Measurements from ENCODE around the gene OPRM1. TPM values are rescaled to one million over a fixed set of nuclear protein-coding genes. Genes with fewer than 3 reads are reported as not detected.

OPRM1 gene
- total RNA-seq, 3 donors from 2014 or later, result not detected

DNA sequence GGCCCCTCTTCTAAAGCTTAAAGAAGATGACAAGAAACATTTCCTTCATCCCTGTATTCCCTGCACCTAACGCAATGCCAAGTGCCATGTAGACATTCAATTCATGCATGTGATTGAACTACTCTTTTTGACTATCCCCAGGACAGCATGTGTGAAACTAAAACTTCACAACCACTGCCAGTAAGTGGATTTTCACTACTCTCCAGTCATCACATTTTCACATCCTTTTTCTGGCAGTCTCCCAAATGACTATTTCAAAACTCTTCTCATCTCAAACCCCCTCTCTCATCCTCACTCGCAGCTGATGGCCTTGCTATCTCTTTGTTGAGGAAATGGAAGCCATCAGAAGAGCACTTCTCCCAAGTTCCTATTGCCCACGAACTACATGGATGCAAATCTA, 122.6 kb downstream of the OPRM1 start:
- Histone ChIP-seq H3K27ac (no peak overlapping the region), H3K9me3 (no peaks in the 10 kb centered on the region), H3K4me3 (no peak overlapping the region), H3K4me1 (no peaks in the 10 kb centered on the region), H3K36me3 (no peaks in the 10 kb centered on the region), H3K27me3 (no peaks in the 10 kb centered on the region)
- TF ChIP-seq CTCF (IDR thresholded peaks at IDR 0.05), result no peak
- no peak for TF ChIP-seq POLR2AphosphoS5 (IDR thresholded peaks at IDR 0.05)
- TF ChIP-seq POLR2A (IDR thresholded peaks at IDR 0.05), result no peak
- DNase-seq (ENCODE audit: low spot score in 2 of 2), result no peak
- intact Hi-C loops (cut with DNase I; ENCODE audit: low total_unique reads), result no loop called here

- Histone ChIP-seq H3K4me3 (peak overlapping the region in 1 of 3 donors; percentile 19), H3K27ac (peak overlapping the region; percentile 20 to 51)
These were observed 125.4 kb downstream of the OPRM1 start for GRCh38 chr6:154164397-154164796.

DNA sequence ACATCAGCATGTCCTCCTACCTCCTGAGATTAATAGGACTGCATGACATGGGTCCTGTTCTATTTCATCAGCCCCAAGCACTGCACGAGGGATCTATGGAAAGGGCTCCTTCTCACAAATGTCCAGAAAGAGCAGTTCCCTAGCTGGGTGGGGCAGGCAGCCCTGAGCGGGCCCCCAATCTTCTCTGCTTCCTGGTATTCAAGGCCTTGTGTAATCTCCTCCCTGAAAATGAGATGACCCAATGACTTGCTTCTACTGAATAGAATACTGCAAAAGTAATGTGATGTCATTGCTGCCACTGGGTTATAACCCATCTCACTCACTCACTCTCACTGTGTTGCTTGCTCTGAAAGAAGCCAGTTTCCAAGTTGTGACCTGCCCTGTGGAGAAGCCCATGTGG, 126.4 kb downstream of the OPRM1 start:
- Histone ChIP-seq H3K4me3 (no peak overlapping the region), H3K27ac (no peak overlapping the region), H3K27me3 (no peaks in the 10 kb centered on the region), H3K9me3 (no peaks in the 10 kb centered on the region), H3K36me3 (no peaks in the 10 kb centered on the region), H3K4me1 (no peaks in the 10 kb centered on the region)
- intact Hi-C loops (cut with DNase I; ENCODE audit: low total_unique reads), result no loop called here
- no peak for TF ChIP-seq CTCF (IDR thresholded peaks at IDR 0.05)
- no peak for TF ChIP-seq POLR2A (IDR thresholded peaks at IDR 0.05)
- no peak for TF ChIP-seq POLR2AphosphoS5 (IDR thresholded peaks at IDR 0.05)
- no peak for DNase-seq (ENCODE audit: low spot score in 2 of 2)

More at GRCh38 chr6:154164397-154164796, 125.4 kb downstream of the OPRM1 start:
- no peaks in the 10 kb centered on the region for H3K36me3 ChIP-seq
- TF ChIP-seq POLR2AphosphoS5 (IDR thresholded peaks at IDR 0.05) (peak in 1 of 3 donors; percentile 32), POLR2A (IDR thresholded peaks at IDR 0.05) (no peak)
- H3K9me3 ChIP-seq, result no peaks in the 10 kb centered on the region
- intact Hi-C loops (cut with DNase I; ENCODE audit: low total_unique reads), result no loop called here
- DNase-seq (ENCODE audit: low spot score in 2 of 2), result peak in 1 of 2 donors; percentile 66
- no peaks in the 10 kb centered on the region for H3K27me3 ChIP-seq
- no peaks in the 10 kb centered on the region for H3K4me1 ChIP-seq

- Histone ChIP-seq H3K9me3 (no peaks in the 10 kb centered on the region), H3K4me3 (no peak overlapping the region), H3K27ac (no peak overlapping the region), H3K36me3 (no peaks in the 10 kb centered on the region), H3K27me3 (no peaks in the 10 kb centered on the region), H3K4me1 (no peaks in the 10 kb centered on the region)
- TF ChIP-seq POLR2A (IDR thresholded peaks at IDR 0.05), result no peak
- TF ChIP-seq POLR2AphosphoS5 (IDR thresholded peaks at IDR 0.05), result no peak
- TF ChIP-seq CTCF (IDR thresholded peaks at IDR 0.05), result no peak
- intact Hi-C loops (cut with DNase I; ENCODE audit: low total_unique reads), result no loop called here
- DNase-seq (ENCODE audit: low spot score in 2 of 2), result no peak
These were observed 127.1 kb downstream of the OPRM1 start for GRCh38 chr6:154166140-154166539.

- no peak for TF ChIP-seq CTCF (IDR thresholded peaks at IDR 0.05)
- TF ChIP-seq POLR2A (IDR thresholded peaks at IDR 0.05), result no peak
- no peak for TF ChIP-seq POLR2AphosphoS5 (IDR thresholded peaks at IDR 0.05)
- no peaks in the 10 kb centered on the region for H3K27me3 ChIP-seq
- intact Hi-C loops (cut with DNase I; ENCODE audit: low total_unique reads), result no loop called here
- no peak for DNase-seq (ENCODE audit: low spot score in 2 of 2)
- H3K36me3 ChIP-seq, result no peaks in the 10 kb centered on the region
- no peak overlapping the region for H3K27ac ChIP-seq
- H3K9me3 ChIP-seq, result no peaks in the 10 kb centered on the region
- H3K4me1 ChIP-seq, result no peaks in the 10 kb centered on the region
- no peak overlapping the region for H3K4me3 ChIP-seq
These were observed 128.1 kb downstream of the OPRM1 start for GRCh38 chr6:154167126-154167525.

Measured in breast epithelium (tissue), 4 donors.